SKM-1 treated with dmso at 0.1 percent for 144 hours (cell line): Measurements from ENCODE around the gene NFATC4.
"Not testable (repeated sequence)": the region's sequence is repeated elsewhere in the genome, so short reads cannot be mapped to it uniquely, and the experiment has no call there.

Source experiments
- DNase-seq: peaks from one replicate; lab custom pipeline; 2025; ENCODE audit not compliant: unreplicated experiment; lab: John Stamatoyannopoulos, UW

NFATC4 gene

DNA sequence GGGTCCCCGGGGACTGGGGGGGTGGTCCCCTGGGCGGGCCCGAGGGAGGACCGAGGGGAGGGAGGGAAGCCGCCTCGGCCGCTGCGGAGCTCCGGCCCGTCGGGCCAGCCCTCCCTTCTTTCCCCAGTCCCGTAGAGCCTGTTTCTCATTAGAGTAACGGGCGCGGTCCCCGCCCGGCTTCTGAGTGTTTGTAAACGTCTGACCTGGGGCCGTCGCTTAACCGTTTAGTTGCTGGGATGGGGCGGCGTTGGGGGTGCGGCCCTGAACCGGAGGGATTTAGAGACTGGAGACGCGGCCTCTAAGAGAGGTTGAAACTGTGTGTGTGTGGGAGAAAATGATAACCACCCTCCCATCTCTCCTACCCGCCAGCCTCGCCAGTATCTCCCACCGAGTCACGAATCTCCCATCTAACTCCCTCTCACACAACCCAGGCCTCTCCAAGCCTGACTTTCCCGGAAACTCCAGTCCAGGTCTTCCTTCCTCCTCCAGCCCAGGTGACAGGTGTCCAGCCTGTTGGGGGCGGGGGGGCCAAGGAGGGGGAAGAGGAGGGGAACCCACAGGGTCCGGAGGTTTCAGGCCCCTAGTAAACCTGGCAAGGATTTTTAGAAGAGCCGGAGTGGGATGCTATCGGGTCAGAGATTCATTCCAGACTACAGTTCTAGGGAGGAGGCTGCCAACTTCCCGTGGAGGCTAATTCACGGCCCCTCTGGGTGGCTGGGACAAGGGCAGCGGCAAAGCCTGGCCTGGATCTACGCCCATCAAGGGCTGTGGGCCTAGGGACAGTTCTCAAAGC is 1.1 kb upstream of the NFATC4 start:
- DNase-seq: no peak

DNA sequence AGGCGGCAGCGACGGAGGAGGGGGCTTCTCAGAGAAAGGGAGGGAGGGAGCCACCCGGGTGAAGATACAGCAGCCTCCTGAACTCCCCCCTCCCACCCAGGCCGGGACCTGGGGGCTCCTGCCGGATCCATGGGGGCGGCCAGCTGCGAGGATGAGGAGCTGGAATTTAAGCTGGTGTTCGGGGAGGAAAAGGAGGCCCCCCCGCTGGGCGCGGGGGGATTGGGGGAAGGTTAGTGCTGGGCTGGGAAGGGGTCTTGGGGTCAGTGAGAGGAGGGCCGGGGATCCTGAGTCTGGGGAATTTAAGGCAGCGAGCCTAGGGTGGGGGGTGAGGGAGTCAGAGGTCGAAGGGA is 203 bp downstream of the NFATC4 start:
- no peak for DNase-seq

DNA sequence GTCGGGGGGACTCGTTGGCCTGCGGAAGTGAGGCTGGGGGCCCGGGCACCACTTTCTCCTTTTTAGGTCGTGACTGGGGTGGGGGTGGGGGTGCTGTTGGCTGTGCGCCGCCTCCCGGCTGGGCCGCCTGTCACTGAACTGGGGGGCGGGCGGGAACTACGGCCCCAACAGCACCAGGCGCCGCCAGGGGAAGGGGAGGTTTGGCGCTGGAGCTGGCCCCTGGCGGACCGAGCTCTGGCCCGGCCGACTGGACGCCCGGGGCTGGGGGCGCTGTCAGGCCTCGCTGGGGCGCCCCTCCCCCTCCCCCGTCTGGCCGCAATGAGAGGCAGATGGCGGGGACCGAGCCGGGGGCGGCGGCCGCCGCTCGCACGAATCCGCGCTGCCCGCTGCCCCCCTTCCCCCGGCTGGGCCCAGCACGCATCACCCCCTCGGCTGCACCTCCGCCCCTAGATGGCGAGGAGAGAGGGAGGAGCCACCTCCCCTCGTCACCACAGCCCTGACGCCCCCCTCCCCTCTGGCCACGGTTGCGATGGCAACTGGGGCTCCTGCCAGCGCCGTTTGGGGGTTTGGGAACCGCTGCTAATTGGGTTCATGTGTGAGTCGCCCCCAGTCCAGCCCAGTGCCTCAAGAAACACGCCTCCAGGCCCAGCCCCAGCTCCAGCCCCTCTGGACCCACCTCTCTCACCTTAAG is 723 bp downstream of the NFATC4 start:
- no peak for DNase-seq

GRCh38 chr14:24369463-24369862 is 1.5 kb downstream of the NFATC4 start:
- DNase-seq: no peak

GRCh38 chr14:24369907-24370687 is 2.1 kb downstream of the NFATC4 start:
- no peak for DNase-seq

DNA sequence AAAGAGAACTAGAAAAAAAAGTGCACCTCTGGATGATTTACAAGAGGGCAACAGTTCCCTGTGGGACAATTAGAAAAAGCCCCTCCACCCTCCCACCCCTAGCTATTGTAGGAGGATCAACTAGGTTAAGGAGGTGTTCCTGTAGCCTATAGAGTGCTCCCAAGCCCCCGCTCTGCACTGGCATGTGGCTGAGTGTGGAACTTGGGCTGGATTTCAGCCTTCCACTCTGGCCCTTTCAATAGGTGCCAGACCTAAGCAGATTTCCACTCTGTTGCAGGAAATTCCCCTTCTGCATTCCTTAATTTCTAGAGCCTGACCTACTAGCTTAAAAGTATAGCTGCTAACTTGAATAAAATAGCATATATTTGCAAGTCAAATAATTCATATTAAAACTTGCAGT is 2.8 kb downstream of the NFATC4 start:
- no peak for DNase-seq

DNA sequence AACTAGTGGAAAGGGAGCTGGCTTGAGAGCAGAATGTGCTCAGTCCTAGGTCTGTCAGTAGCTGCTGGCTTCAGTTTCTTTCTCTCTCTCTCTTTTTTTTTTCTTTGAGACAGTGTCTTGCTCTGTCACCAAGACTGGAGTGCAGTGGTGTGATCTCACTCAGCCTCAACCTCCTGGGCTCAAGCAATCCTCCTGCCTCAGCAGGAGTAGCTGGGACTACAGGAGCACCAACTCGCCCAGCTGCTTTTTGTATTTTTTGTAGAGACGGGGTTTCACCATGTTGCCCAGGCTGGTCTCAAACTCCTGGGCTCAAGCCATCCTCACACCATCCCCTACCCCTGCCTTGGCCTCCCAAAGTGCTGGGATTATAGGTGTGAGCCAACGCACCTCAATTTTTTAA is 3.6 kb downstream of the NFATC4 start:
- not testable (repeated sequence) for DNase-seq

DNA sequence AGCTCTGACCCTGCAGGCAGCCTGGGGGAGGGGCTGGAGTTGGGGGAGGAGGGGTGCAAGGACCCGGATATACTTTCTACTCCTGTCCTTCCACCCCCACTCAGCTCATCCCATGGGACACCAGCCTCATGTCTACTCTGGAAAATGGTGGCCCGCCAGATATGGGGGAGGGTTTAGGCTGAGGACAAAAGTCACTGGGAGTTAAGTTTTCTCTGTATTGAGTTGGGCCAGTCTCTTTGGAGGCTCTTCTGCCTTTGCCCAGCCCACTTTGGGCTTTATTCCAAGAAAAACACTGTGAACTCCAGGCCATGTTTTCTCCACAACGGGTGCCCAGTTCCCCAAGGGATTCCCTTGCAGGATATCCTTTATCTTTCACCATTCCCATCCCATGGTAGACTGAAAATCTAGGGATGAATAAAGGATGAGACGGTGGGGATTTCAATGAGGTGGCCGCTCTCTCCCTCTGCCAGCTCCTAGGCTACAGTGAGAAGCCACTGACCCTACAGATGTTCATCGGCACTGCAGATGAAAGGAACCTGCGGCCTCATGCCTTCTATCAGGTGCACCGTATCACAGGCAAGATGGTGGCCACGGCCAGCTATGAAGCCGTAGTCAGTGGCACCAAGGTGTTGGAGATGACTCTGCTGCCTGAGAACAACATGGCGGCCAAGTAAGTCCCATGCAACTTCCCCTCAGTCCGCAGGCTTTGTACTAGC is 4.9 kb downstream of the NFATC4 start:
- DNase-seq: no peak

DNA sequence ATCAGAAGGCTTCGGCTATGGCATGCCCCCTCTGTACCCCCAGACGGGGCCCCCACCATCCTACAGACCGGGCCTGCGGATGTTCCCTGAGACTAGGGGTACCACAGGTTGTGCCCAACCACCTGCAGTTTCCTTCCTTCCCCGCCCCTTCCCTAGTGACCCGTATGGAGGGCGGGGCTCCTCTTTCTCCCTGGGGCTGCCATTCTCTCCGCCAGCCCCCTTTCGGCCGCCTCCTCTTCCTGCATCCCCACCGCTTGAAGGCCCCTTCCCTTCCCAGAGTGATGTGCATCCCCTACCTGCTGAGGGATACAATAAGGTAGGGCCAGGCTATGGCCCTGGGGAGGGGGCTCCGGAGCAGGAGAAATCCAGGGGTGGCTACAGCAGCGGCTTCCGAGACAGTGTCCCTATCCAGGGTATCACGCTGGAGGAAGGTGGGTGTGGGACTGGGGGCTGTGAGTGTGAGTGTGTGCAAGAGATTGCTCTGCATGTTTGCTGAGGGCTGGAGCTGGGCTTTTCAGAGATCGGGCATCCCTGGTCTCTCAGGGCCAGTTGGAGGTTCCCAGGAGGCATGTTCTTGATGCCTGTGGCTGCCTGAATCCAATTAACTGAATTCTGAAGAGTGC is 8.6 kb downstream of the NFATC4 start:
- DNase-seq: no peak

- no peak for DNase-seq
These were observed 9.1 kb downstream of the NFATC4 start for GRCh38 chr14:24377126-24377525.

DNA sequence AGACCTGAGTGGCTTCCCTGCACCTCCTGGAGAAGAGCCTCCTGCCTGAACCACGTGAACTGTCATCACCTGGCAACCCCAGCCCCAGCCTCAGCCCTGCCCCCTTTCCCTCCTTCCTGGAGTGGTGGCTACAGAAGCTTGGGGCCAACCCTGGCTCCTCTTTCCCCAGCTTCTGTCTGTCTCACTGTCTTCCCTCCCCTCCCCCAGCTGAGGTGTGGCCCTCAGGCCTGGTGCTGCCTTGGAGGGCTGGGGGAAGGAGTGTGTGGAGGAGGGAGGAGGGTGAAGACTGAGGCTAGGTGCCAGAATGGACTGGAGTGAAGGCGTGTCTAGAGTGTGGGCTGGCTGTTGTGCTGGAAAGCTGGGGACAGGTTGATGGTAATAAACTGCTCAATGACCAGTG is 9.7 kb downstream of the NFATC4 start:
- DNase-seq: no peak

DNA sequence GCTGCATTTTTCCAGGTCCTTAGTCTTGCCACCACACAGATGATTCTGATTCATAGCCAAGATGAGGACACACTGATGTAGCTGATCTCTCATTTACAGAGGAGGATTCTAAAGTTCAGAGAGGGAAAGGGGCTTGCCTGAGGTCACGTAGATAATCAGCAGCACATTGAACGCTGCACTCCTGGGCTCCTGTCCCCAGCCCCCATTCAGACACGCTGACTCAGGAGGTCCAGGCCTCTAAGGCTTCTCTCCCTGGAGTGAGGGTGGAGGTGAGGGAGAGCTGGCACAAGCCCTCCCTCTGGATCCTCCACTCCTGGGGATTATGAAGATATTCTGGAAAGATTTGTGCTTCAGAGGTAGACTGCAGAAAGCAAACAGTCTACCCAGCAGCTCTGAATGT is 10.3 kb downstream of the NFATC4 start:
- no peak for DNase-seq

DNA sequence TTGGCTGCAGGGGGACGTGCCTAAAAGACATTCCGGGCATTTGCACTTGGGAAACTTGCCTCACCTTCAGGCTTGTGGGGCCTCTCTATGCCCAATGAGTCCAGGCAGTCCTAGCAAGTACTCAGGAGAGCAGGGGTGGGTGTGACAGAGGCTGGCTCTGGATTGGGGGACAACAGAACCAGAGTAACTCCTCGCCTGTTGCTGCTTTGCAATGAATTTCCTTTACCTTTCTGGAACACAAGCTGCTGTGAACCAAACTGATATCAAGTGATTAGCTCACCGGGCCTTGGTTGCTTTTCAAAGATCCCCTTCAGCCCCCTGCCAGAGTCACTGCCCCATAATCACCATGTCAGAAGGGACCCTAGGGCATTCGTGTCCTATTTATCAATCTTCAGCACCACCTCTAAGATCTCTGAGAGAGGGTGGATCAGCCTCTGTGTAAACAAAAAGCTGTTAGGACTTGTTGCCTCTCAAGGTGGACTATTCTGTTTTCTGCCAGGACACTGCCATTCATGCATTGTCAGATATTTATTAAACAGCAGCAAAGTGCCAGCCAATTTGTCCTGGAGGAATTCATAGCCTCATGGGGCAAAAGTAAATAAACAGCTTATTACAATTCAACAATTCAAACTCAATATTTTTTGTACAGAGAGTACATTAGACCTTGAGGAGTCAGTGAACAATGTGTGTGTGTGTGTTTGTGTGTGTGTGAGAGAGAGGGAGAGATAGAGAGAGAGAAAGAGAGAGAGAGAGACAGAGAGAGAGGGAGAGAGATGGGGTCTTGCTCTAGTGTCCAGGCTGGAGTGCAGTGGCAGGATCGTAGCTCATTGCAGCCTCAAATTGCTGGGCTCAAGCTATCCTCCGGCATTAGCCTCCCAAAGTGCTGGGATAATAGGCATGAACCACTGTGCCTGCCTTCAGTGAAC is 11.3 kb downstream of the NFATC4 start:
- DNase-seq: no peak

DNA sequence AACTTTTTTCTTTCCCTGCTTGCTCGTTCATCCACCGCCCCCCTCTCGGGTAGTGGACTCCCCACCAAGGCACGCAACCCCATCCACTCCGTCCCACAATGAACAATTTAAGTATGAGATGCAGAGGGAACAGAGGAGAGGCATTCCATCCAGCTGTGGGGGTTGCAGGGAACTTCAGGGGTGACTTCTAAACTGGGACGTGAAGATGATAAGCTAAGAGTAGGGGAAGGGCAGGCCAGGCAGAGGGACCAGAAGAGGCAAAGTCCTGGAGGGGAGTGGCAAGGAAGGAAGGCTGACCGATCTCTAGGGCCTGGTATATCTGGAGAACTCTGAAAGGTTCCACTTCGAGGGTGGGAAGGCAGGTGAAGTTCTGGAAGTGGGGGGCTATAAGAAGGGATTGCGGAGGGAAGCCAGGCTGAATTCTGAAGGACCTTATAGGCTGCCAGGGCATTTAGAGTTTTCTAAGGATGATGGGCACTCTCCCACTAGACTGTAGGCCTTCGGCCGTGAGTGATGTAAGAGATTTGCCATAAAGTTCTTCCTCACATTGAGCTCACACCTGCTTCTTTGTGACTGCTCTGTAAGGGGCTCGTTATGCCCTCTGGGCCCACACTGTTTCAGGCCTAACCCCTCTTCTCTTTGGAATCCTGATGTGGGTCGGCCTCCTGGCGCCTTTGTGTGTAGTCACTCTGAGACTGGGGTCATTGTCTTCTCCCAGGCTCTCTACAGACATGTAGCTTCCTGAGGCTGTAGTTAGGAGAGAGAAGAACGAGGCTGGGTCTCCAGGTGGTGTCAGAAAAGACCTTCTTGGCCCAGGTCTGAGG is 12.1 kb downstream of the NFATC4 start:
- no peak for DNase-seq

DNA sequence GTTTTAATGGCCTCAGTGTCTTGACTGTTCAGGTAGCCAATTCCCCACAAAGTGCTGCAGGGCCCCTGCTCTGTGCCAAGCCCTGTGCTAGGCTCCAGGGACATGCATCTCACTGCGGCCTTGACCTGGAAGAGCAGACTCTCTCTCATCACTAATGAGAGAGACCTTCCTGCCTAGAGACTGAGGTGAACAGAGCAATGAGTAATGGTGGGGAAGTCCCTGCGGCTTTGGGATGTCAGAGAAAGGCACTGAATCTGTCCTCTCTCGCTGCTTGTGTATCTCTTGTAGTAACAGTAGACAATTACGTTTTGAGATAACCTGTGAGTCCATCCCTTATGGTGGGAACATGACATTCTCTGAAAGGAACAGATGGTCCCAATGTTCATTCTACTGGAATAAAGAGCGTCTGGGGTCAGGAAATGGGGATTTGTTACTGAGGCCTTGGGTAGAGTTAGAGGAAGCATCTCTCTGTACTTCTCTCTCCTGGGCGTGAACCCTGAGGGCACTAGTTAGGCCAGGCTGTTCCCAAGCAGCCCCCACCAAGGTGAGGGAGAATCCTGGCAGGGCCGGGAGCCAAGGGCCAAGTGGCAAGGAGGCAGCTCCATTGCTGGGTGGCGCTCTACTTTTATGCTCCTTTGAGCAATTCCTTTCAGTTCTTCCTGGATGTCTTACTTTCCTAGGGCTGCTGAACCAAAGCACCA is 13.5 kb downstream of the NFATC4 start:
- no peak for DNase-seq

DNA sequence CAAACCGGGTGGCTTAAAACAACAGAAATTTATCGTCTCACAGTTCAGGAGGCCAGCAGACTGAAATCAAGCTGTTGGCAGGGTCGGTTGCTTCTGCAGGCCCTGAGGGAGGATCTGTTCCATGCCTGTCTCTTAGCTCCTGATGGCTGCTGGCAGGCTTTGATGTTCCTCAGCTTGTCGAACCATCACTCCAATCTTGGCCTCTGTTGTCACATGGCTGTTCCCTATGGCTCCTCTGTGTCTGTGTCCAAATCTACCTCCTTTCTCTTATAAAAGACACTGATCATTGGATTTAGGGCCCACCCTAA is 14.0 kb downstream of the NFATC4 start:
- DNase-seq: no peak

- no peak for DNase-seq
These were observed 16.2 kb downstream of the NFATC4 start for GRCh38 chr14:24384169-24384568.

GRCh38 chr14:24385524-24385923 is 17.5 kb downstream of the NFATC4 start:
- DNase-seq: no peak

GRCh38 chr14:24387009-24387345 is 19.0 kb downstream of the NFATC4 start:
- DNase-seq: no peak
